Panc1 (cell line): ENCODE results near the gene TGM5. TPM values are rescaled to one million over a fixed set of nuclear protein-coding genes. Genes with fewer than 3 reads are reported as not detected.
A peak's percentile ranks its signal among the peaks of the same experiment; 100 is the strongest.

Source experiments
- ATAC-seq: fragments of 200-7000 bp; cut with Tn5 transposase; 2 replicates; pipeline ENCODE4 v1.9.1; 2020; ENCODE audit warnings: mild to moderate bottlenecking, moderate library complexity
- BruUV-seq: library from RNA; stranded (reverse); fragments of 400-500 nt; replicated peaks from 2 replicates; lab custom pipeline; 2021; lab: Mats Ljungman, UMichigan
- CTCF ChIA-PET: fragments of 300-600 bp; sonication (Branson Sonifier 250); formaldehyde crosslinking; loops from one replicate; lab custom pipeline; 2022; ENCODE audit warnings: antibody characterized with exemption; lab: Charles Lee
- POLR2A ChIA-PET: fragments of 300-600 bp; sonication (Branson Sonifier 250); formaldehyde crosslinking; loops from one replicate; lab custom pipeline; 2022; ENCODE audit warnings: antibody characterized with exemption; lab: Charles Lee
- DNase-seq: peaks from one replicate; pipeline ENCODE4 v3.0.0-alpha.2; 2010; ENCODE audit warnings: low read depth, low spot score
- H3K27ac ChIP-seq: 2 replicates; pipeline ENCODE4 v1.5.1; 2011; ENCODE audit warnings: mild to moderate bottlenecking, low read length, inconsistent platforms
- H3K27me3 ChIP-seq: fragments of 200-500 bp; sonication (Bioruptor generic); 2 replicates; pipeline ENCODE4 v1.6.0; 2014; ENCODE audit warnings: low read length, inconsistent platforms; ENCODE audit not compliant: control insufficient read depth, insufficient read depth
- H3K36me3 ChIP-seq: fragments of 200-500 bp; sonication (Bioruptor generic); 2 replicates; pipeline ENCODE4 v1.5.1; 2014; ENCODE audit warnings: inconsistent platforms, mild to moderate bottlenecking, low read length, moderate library complexity; ENCODE audit not compliant: control insufficient read depth, insufficient read depth
- H3K4me1 ChIP-seq: 2 replicates; pipeline ENCODE4 v1.5.1; 2011; ENCODE audit warnings: inconsistent platforms, mild to moderate bottlenecking, low read length, moderate library complexity; ENCODE audit not compliant: control insufficient read depth, insufficient read depth
- H3K4me3 ChIP-seq, 2 experiments: 2 replicates each; pipeline ENCODE4 v1.5.1; 2011 to 2012; ENCODE audit warnings: low read depth in 2 of 2, low read length in 2 of 2, mild to moderate bottlenecking in 2 of 2, inconsistent platforms in 1 of 2, moderate library complexity in 1 of 2
- H3K9me3 ChIP-seq: fragments of 200-500 bp; sonication (Bioruptor generic); 2 replicates; pipeline ENCODE4 v1.5.1; 2014; ENCODE audit warnings: low read depth, mild to moderate bottlenecking, inconsistent platforms, low read length, moderate library complexity; ENCODE audit not compliant: control insufficient read depth, insufficient read depth
- CTCF ChIP-seq: fragments of 450-650 bp; IDR thresholded peaks from 2 replicates; pipeline ENCODE4 v1.5.1; 2017; ENCODE audit warnings: mild to moderate bottlenecking
- POLR2AphosphoS5 ChIP-seq: IDR thresholded peaks from 2 replicates; pipeline ENCODE4 v1.6.1; 2012; ENCODE audit warnings: mild to moderate bottlenecking, low read depth, low read length, moderate library complexity
- SIN3A ChIP-seq: IDR thresholded peaks from 2 replicates; pipeline ENCODE4 v1.6.1; 2012; ENCODE audit warnings: low read depth, mild to moderate bottlenecking, low read length, moderate library complexity, borderline replicate concordance; ENCODE audit not compliant: insufficient read depth
- TCF7L2 ChIP-seq: IDR thresholded peaks from 2 replicates; pipeline ENCODE4 v1.6.1; 2011; ENCODE audit warnings: mild to moderate bottlenecking, low read depth, low read length, inconsistent platforms
- in situ Hi-C: cut with HindIII; loops from 2 replicates; pipeline ENCODE4 v1.10.0; 2016; ENCODE audit warnings: low sequenced_read_pairs, low pct_unique_long_range_greater_than_20kb
- intact Hi-C: fragments of 100-400 bp; cut with micrococcal nuclease; formaldehyde crosslinking; loops from one replicate; pipeline ENCODE4 v1.10.0; 2022; ENCODE audit not compliant: unreplicated experiment
- total RNA-seq: library from RNA; stranded (reverse); gene quantifications from one replicate; pipeline ENCODE4 v1.2.1, GENCODE V29; 2021; ENCODE audit not compliant: unreplicated experiment
- TF ChIP-seq, protein P1 (sequence below), 2 experiments: IDR thresholded peaks; 2 replicates each; pipeline ENCODE4 v1.6.1; 2011 to 2012; ENCODE audit warnings: low read depth in 2 of 2, control low read depth in 1 of 2, low read length in 1 of 2, mild to moderate bottlenecking in 1 of 2, moderate library complexity in 1 of 2; ENCODE audit not compliant: insufficient read depth in 1 of 2

Gene TGM5
- total RNA-seq, 1 experiment from 2014 or later, result not detected

DNA sequence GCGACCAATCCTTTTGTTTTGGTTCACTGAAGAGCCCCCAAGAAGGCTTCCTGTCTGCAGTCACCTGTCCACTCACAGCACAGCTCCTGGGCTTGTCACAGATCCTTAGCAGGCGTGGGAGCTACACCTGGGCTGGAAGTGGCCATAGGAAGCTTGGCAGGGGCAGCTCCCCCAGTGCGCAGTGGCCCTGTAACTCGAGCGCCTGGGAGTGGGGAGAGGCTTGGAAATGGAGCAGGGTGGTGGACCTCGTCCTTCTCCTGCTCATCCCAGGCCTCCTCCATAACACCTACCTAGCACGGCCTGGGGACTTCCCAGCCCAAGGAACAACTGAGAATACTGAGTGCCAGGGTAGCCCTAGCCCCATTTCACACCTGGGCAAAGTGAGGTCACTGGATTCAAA lies 19.3 kb upstream of the TGM5 start:
- in situ Hi-C loops, result no loop called here
- Histone ChIP-seq H3K4me3 (no peak overlapping the region), H3K4me1 (no peaks in the 10 kb centered on the region; the same call in 1 of the 2 replicates), H3K27ac (no peak overlapping the region), H3K9me3 (no peaks in the 10 kb centered on the region), H3K36me3 (no peaks in the 10 kb centered on the region), H3K27me3 (no peaks in the 10 kb centered on the region)
- intact Hi-C loops, result no loop called here
- ChIA-PET CTCF (interaction anchor here (0.6 to 4.0 kb wide), 10 partner anchors 18 to 549 kb away, joined by 3 to 49 read pairs (median 4); partner anchors contain the start of gene CDAN1), POLR2A (interaction anchor here (0.6 kb wide), 1 partner anchor 9 kb away, joined by 3 read pairs; no protein-coding TSS in a partner anchor)
- no TSS peak for BruUV-seq
- TF ChIP-seq SIN3A (no peak), TCF7L2 (no peak), POLR2AphosphoS5 (no peak), CTCF (no peak)
- TF ChIP-seq, protein P1, sequence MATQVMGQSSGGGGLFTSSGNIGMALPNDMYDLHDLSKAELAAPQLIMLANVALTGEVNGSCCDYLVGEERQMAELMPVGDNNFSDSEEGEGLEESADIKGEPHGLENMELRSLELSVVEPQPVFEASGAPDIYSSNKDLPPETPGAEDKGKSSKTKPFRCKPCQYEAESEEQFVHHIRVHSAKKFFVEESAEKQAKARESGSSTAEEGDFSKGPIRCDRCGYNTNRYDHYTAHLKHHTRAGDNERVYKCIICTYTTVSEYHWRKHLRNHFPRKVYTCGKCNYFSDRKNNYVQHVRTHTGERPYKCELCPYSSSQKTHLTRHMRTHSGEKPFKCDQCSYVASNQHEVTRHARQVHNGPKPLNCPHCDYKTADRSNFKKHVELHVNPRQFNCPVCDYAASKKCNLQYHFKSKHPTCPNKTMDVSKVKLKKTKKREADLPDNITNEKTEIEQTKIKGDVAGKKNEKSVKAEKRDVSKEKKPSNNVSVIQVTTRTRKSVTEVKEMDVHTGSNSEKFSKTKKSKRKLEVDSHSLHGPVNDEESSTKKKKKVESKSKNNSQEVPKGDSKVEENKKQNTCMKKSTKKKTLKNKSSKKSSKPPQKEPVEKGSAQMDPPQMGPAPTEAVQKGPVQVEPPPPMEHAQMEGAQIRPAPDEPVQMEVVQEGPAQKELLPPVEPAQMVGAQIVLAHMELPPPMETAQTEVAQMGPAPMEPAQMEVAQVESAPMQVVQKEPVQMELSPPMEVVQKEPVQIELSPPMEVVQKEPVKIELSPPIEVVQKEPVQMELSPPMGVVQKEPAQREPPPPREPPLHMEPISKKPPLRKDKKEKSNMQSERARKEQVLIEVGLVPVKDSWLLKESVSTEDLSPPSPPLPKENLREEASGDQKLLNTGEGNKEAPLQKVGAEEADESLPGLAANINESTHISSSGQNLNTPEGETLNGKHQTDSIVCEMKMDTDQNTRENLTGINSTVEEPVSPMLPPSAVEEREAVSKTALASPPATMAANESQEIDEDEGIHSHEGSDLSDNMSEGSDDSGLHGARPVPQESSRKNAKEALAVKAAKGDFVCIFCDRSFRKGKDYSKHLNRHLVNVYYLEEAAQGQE (IDR thresholded peaks at IDR 0.05; ENCODE audit: insufficient read depth in 1 of 2, low read depth in 2 of 2, low read length in 1 of 2), result no peak
- DNase-seq (no peak), ATAC-seq (peak; percentile 56)

- Histone ChIP-seq H3K36me3 (no peaks in the 10 kb centered on the region), H3K9me3 (no peaks in the 10 kb centered on the region), H3K4me1 (no peaks in the 10 kb centered on the region; the same call in 1 of the 2 replicates), H3K4me3 (peak overlapping the region in 1 of 2 experiments; percentile 23; a peak in 2 of 4 replicates), H3K27me3 (no peaks in the 10 kb centered on the region), H3K27ac (no peak overlapping the region)
- ATAC-seq (peak; percentile 75), DNase-seq (peak; percentile 67)
- ChIA-PET CTCF (interaction anchor here (0.6 to 4.0 kb wide), 12 partner anchors 17 to 548 kb away, joined by 3 to 49 read pairs (median 4); partner anchors contain the start of gene CDAN1), POLR2A (interaction anchor here (0.6 to 0.7 kb wide), 2 partner anchors 9 to 60 kb away, joined by 3 to 4 read pairs; no protein-coding TSS in a partner anchor)
- in situ Hi-C loops, result no loop called here
- TF ChIP-seq TCF7L2 (no peak), POLR2AphosphoS5 (no peak), CTCF (peak; percentile 88), SIN3A (no peak)
- TF ChIP-seq, protein P1 (IDR thresholded peaks at IDR 0.05; ENCODE audit: insufficient read depth in 1 of 2, low read depth in 2 of 2, low read length in 1 of 2), result no peak
- intact Hi-C loops, result loop anchor here (1.0 kb wide), 1 partner anchor 60 kb away; no protein-coding TSS in a partner anchor
- BruUV-seq, result no TSS peak
Observed at GRCh38 chr15:43285609-43286037, 18.9 kb upstream of the TGM5 start.
